EH (cell line): ENCODE data around the gene CDKN2D.

Experiments
- DNase-seq: peaks from one replicate; pipeline ENCODE4 v3.0.0-alpha.2; 2015; ENCODE audit warnings: low read depth

CDKN2D gene

DNA sequence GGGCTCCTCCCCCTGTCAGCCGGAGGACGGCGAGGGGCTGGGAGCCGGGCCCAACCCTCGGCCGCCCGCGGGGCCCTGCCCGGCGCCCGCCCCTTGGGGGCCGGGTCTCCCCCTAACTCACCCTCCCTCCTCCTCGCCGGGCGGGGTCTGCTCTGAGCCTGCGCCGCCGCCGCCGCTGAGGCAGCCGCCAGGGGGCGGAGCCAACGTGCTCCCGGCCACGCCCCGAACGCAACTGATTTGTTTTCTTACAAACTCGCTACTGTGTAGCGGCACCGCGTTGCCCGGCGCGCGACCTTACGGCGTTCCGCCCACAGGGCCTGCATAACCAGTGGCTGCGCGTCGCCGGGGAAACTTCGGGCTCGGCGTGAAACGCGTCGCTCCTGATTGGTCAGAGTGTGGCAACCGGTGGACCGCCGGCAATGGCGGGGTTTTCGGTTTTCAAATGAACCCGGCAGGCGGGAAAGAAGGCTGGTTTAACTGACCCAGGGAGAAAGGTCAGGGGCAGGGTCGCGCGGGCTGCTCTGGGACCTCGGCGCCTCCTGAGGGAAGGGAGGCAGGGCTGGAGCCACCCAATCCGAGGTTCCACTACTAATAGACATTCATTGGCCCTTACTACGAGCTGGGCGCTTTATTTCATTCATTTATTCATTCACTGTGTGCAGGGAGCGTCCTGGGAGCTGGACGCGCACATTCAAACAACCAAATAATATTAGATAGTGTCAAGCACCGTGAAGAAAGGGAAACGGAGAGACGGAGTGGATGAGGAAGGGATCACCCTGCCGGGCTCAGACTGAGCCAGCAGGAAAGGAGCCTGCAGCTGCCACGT is at the start of gene CDKN2D:
CDKN2D (minus strand) TSS at position 154 of the 826 bp plus-strand sequence. CDS start 326 bp downstream, outside the sequence.
- peak; percentile 99 for DNase-seq

- peak; percentile 97 for DNase-seq
Observed at GRCh38 chr19:10617409-10618121, 48.8 kb upstream of the CDKN2D start.

- no peak for DNase-seq
Observed at GRCh38 chr19:10615429-10616023, 46.7 kb upstream of the CDKN2D start.

- DNase-seq, result no peak
Observed at GRCh38 chr19:10612499-10613119, 43.8 kb upstream of the CDKN2D start.

- peak; percentile 6 for DNase-seq
Observed at GRCh38 chr19:10611907-10612306, 43.1 kb upstream of the CDKN2D start.

GRCh38 chr19:10604460-10604980 is 35.7 kb upstream of the CDKN2D start:
- peak; percentile 59 for DNase-seq

DNA sequence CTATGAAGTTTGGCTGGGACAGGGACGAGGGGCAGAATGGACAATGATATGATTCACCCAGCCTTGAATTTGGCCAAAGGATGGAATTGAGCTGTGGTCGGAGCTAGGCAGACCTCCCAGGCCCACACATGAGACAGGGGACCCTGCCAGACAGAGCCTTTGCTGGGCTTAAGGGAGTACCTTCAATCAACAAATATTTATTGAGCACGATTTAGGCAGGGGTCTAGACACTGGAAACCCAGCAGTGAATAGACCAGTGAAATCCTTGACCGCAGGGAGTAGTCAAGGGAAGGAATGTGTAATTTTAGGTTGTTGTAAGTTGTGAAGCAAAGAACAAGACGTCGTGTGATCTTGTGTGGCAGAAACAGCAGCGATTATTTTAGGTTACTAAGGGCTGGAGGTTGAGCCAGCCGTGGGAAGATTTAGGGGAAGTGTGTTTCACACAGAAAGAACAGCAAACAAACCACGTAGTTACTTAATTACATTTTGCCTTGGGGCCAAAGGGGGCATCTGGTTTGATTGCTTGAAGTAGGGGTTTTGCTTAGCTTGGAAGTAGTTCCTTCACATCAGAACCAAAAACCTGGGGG is 35.2 kb upstream of the CDKN2D start:
- DNase-seq, result peak; percentile 66

- peak; percentile 62 for DNase-seq
Observed at GRCh38 chr19:10603084-10603872, 34.5 kb upstream of the CDKN2D start.

DNA sequence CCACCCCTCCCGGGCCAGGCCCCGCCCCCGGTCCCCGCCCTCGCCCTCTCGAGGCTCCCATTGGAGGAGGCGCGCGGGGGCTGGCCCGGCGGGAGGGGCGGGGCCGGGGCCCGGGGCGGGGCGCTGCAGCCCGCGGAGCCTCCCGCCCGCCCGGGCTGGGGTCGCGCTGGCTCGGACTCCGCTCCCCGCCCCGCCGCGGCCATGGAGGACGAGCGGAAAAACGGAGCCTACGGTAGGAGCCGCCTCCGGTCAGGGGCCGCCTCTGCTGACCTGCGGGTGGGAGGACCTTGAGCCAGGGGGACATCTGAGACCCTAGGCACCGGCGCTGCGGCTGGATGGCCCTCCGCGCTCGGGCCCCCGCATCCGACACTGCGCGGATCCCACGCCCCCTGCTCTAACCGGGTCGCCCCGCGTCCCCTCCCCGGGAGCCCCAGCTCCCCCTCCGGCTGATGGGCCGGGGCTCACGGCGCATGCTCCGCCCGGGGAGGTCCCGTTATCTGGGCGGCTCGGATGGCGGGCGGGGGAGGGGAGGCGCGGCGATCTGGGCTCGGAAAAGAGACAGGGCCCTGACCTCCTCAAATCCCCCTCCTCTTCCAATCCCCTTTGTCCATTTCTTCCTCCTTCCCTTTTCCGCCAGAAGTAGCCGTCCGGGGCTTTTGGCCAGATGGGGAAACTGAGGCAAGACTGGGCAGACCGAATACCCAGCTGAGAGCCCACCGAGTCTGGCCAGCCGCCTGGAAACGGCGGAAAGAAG is 33.7 kb upstream of the CDKN2D start:
- DNase-seq, result peak; percentile 79

DNA sequence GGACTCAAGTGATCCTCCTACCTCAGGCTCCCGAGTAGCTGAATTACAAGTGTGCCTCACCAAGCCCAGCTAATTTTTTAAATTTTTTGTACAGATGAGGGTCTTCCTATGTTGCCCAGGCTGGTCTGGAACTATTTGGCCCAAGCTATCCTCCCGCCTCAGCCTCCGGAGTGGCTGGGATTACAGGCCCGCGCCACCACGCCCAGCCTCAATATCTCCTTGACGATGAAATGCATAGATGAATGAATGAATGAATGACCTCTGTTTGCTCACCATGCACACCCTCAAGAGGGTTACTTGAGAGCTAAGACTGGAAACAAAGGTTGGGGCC is 33.2 kb upstream of the CDKN2D start:
- no peak for DNase-seq

DNA sequence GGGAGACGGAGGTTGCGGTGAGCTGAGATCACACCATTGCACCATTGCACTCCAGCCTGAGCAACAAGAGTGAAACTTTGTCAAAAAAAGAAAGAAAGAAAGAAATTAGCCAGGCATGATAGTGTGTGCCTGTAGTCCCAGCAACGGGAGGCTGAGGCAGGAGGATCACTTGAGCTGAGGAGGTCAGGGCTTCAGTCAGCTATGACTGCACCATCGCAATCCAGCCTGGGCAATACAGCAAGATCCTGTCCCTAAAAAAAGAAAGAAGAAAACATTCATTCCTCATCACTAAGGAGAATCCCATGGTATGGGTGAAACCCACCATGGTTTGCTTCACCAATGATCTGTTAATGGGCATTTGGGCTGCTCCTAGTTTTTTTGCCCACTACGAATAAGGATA is 31.4 kb upstream of the CDKN2D start:
- DNase-seq, result no peak

DNA sequence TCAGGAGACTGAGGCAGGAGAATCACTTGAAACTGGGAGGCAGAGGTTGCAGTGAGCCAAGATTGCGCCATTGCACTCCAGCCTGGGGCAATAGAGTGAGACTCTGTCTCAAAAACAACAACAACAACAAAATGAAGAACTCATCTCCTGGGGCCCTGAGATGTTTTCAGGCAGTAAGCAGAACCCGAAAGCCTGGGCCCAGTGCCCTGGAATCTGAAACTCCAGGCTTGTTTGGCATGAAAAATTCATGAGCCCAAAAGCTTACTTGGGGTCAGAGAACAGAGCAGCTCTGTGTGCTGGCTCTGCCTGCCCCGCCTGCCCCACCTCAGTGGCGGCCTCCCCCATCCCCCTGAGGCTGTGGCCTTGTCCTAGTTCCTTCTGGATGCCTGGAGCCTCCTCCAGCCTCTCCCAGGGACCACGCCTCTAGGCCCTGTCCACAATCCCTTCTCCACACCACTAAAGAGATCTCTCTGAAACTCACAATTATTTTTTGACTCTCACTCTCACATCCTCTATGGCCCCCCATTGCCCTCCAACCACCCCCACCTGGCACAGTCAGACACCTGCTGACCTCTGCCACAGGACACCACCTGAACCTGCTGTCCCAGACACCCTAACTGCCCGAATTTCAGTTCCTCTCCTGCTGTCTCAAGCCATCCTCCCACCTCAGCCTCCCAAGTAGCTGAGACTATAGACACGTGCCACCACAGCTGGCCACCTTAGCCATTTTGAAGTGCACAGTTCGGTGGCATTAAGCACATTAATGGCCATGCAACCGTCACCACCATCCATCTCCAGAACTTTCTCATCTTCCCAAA is 25.2 kb upstream of the CDKN2D start:
- DNase-seq, result peak; percentile 29

- DNase-seq, result no peak
Observed at GRCh38 chr19:10593148-10593547, 24.4 kb upstream of the CDKN2D start.

DNA sequence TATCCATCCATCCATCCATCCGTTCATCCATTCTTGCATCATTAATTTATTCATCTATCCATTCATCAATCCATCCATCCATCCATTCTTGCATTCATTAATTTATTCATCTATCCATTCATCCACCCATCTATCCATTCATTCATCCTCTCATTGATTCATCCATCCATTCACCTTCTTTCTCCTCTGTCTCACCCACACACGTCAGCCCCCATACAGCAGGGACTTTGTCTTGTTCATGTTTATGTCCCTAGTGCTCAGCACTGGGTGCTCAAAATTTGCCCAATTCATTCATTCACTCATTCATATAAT is 19.0 kb upstream of the CDKN2D start:
- DNase-seq, result no peak

DNA sequence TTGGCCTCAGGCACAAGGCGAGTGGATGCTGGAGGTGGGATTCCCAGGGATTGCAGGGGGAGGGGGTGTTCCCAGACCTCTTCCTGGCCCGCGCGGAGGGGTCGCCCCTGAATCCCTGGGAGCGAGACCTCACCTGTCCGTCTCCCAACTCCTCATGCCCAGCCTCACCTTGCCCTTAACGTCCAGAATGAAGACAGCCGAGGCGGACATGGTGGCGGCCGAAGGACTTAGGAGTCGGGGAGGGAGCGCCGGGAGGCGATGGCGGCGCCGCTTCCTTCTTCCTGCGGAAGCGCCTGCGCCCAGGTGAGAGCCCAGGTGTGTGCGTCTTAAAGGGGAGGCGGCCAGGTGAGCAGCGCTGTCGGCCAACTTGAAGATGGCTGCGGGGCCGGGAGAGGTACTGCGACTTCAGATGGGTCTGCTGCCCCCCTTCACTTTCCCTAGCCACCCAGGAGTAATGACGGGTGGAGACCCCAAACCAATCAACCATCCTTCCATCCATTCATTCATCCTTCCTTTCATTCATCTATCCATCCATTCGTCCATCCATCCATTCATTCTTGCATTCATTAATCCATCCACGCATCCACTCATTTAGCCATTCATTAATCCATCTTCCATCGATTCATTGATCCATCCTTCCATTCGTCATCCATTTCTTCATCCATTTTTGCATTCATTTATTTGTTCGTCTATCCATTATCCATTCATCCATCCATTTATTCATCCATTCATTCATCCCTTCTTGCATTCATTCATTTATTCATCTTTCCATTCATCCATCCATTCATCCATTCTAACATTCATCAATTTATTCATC is 18.5 kb upstream of the CDKN2D start, which contains the start of gene AP1M2:
AP1M2 (minus strand) TSS at position 291 of the 817 bp plus-strand sequence; CDS start at position 210, 81 bp downstream.
- no peak for DNase-seq

- DNase-seq, result no peak
Observed at GRCh38 chr19:10586396-10586795, 17.6 kb upstream of the CDKN2D start.

DNA sequence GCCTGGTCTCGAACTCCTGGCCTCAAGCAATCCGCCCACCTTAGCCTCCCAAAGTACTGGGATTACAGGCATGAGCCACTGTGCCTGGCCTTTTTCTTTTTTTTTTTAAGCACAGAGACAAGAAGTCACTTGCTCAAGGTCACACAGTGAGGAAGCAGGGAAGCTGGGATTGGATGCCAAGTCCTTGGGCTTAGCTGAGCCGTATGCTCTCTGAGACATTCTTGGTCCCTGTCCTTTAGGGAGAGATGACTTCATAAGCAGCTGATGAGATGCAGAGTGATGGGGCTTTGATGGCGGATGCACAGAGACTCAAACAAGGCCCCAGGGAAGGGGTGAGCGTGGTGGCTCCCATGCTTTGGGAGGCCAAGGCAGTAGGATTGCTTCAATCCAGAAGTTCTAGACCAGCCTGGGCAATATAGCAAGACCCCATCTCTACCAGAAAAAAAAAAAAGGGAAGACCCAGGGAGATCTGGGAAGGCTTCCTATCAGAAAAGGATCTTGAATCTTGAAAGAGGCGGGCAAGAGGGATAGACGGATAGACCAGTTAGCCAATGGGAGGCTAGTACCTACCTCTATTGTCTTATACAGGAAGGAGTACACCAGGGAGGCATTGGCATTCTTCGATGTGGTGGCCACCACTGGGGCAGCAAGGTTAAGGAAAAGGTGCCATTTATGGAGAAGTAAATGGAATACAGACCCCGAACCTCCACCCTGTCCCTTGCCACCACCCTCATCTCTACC is 14.4 kb upstream of the CDKN2D start:
- DNase-seq, result peak; percentile 25

GRCh38 chr19:10582091-10582490 is 13.3 kb upstream of the CDKN2D start:
- no peak for DNase-seq
